Ishikawa (cell line): ENCODE data around the gene SDK2.

Experiments used
- YY1 ChIP-seq: IDR thresholded peaks from 2 replicates; pipeline ENCODE4 v1.6.1; 2012; ENCODE audit warnings: low read depth
- TF ChIP-seq, protein P1 (sequence below): IDR thresholded peaks from 2 replicates; pipeline ENCODE4 v1.6.1; 2012

DNA sequence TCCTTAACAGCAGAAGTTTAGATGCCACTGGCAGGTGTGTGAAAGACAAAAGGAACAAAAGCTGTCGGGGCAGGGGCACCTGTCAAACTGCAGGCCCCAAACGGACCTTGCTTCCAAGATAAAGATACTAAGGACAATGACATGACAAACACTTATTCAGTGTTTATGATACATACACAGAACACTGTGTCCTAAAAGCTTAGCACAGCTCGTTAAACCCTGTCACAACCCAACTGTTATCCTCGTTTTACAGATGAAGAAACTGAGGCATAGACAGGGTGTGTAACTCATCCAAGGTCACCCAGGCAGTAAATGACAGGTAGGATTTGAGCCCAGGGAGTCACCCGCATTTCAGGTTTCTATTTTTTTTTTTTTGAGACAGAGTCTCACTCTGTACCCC is 9.6 kb downstream of the SDK2 start:
- TF ChIP-seq, protein P1, sequence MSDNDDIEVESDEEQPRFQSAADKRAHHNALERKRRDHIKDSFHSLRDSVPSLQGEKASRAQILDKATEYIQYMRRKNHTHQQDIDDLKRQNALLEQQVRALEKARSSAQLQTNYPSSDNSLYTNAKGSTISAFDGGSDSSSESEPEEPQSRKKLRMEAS, result no peak
- TF ChIP-seq YY1, result no peak
